Mesendoderm (in vitro differentiated cells): ENCODE measurements around the gene ILKAP.

Experiments
- DNase-seq: peaks from one replicate; pipeline ENCODE4 v3.0.0; 2013
- H2AK5ac ChIP-seq: 2 replicates; pipeline ENCODE4 v1.6.1; 2013; ENCODE audit warnings: low read length, inconsistent platforms
- H2BK120ac ChIP-seq: 2 replicates; pipeline ENCODE4 v1.6.1; 2013; ENCODE audit warnings: low read depth, mild to moderate bottlenecking, low read length, moderate library complexity, mixed read lengths
- H2BK15ac ChIP-seq: replicated peaks from 2 replicates; pipeline ENCODE4 v1.6.1; 2013; ENCODE audit warnings: low read depth, mild to moderate bottlenecking, moderate library complexity
- H2BK5ac ChIP-seq: 2 replicates; pipeline ENCODE4 v1.6.1; 2013; ENCODE audit warnings: low read length, inconsistent platforms
- H3K18ac ChIP-seq: 2 replicates; pipeline ENCODE4 v1.6.1; 2013; ENCODE audit warnings: mild to moderate bottlenecking, low read length, mixed read lengths
- H3K23ac ChIP-seq: one replicate; pipeline ENCODE4 v1.6.1; 2013; ENCODE audit warnings: low read length
- H3K27ac ChIP-seq: 2 replicates; pipeline ENCODE4 v1.5.1; 2013; ENCODE audit warnings: low read depth, mild to moderate bottlenecking, inconsistent platforms, low read length, moderate library complexity
- H3K27me3 ChIP-seq: 2 replicates; pipeline ENCODE4 v1.6.1; 2013; ENCODE audit warnings: low read length, control low read depth, mild to moderate bottlenecking, inconsistent platforms; ENCODE audit not compliant: insufficient read depth, poor library complexity
- H3K36me3 ChIP-seq: 2 replicates; pipeline ENCODE4 v1.6.1; 2013; ENCODE audit warnings: low read length, inconsistent platforms; ENCODE audit not compliant: control insufficient read depth, insufficient read depth
- H3K4ac ChIP-seq: one replicate; pipeline ENCODE4 v1.6.1; 2013; ENCODE audit warnings: low read depth, mild to moderate bottlenecking, low read length, moderate library complexity
- H3K4me1 ChIP-seq: 2 replicates; pipeline ENCODE4 v1.6.1; 2013; ENCODE audit warnings: low read depth, low read length, inconsistent platforms; ENCODE audit not compliant: control insufficient read depth
- H3K4me2 ChIP-seq: 2 replicates; pipeline ENCODE4 v1.6.1; 2013; ENCODE audit warnings: low read length
- H3K4me3 ChIP-seq: 2 replicates; pipeline ENCODE4 v1.5.1; 2013; ENCODE audit warnings: mild to moderate bottlenecking, low read length
- H3K56ac ChIP-seq: one replicate; pipeline ENCODE4 v1.6.1; 2013; ENCODE audit warnings: low read length
- H3K79me1 ChIP-seq: 2 replicates; pipeline ENCODE4 v1.6.1; 2013; ENCODE audit warnings: low read length, inconsistent platforms
- H3K79me2 ChIP-seq: 2 replicates; pipeline ENCODE4 v1.6.1; 2013; ENCODE audit warnings: mild to moderate bottlenecking, low read length; ENCODE audit not compliant: control insufficient read depth, insufficient read depth
- H3K9ac ChIP-seq: 2 replicates; pipeline ENCODE4 v1.6.1; 2013; ENCODE audit warnings: low read length, inconsistent platforms
- H4K5ac ChIP-seq: one replicate; pipeline ENCODE4 v1.6.1; 2013; ENCODE audit warnings: low read length
- H4K8ac ChIP-seq: one replicate; pipeline ENCODE4 v1.6.1; 2013; ENCODE audit warnings: low read depth, mild to moderate bottlenecking, control low read depth, low read length, moderate library complexity
- WGBS: extraction: QIAGEN DNeasy Blood & Tissue Kit; methylation state at CpG from one replicate; pipeline ENCODE4 v1.1.7; 2013; ENCODE audit warnings: low lambda C conversion rate, missing lambda C conversion rate; ENCODE audit not compliant: insufficient coverage; ENCODE audit errors: extremely low coverage; 5-methylcytosine and 5-hydroxymethylcytosine counted together

Gene ILKAP

DNA sequence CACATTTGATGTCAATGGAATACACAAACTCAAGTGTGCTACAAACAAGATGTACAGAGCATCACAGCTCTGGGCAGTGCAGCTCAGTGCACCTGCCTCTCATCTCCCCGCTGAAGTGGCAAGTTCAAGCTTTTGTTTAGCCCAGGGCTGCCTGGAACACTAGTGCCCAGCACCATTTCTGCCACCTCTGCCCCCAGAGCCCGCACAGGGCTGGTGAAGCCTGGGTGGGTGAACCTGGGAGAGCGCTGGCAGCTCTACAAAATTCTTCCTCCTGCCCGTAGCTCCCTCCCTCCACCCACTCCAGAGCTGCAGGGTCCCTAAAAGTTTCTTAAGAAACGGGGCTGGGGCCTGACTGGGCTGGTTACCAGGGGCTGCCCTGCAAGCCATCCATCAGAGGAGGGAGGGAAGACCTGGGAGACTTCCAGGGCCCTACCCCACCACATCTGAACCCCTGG is 34.8 kb upstream of the ILKAP start:
- no peak overlapping the region for H3K4me3 ChIP-seq

DNA sequence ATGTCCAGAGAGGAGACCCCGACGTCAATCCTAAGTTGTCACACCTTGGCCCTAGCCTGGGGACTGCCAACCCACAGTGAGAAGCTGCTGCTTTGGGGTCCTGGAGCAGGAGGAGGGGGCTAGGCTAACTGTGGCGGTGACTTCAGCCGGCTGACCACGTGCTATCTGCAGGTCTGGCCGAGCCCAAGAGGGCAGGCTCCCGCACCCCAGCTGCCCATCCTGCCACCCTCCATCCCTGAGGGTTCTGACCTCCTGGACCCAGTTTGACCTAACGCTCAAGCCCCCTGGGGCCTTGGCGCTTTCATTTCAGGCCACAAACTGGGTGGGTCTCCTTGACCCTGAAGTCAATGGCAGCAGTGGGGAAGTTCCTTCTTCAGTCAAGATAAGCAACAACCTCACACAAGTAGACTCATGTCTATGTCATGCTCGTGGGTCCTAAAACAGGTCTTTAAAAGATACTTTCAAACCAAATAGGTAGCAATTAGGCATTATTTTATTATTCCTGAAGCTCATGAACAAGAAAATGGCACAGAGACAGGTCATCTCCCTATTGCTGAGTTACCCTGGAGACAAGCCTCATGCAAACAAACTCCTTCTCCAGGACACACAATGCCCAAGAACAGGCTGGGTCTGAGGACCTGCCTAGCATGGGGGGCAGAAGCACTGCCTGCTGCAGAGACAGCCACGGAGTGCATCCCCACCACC is 34.1 kb upstream of the ILKAP start:
- Histone ChIP-seq H2AK5ac (no peak overlapping the region), H4K8ac (no peak overlapping the region), H2BK5ac (no peak overlapping the region), H4K5ac (no peak overlapping the region), H3K9ac (no peak overlapping the region), H3K4me2 (no peak overlapping the region), H3K4ac (no peak overlapping the region), H3K23ac (no peak overlapping the region), H2BK120ac (no peak overlapping the region), H3K4me3 (no peak overlapping the region), H3K27me3 (peaks cover 7% of the 10 kb centered on the region), H3K56ac (no peak overlapping the region), H3K18ac (no peak overlapping the region), H2BK15ac (no peak overlapping the region), H3K79me1 (no peaks in the 10 kb centered on the region), H3K27ac (no peak overlapping the region), H3K79me2 (no peaks in the 10 kb centered on the region), H3K36me3 (no peaks in the 10 kb centered on the region), H3K4me1 (no peaks in the 10 kb centered on the region)
- no CpG with 5 or more reads among the region's 11 CpGs for WGBS
- peak; percentile 39 for DNase-seq

More for the DNA sequence above, 34.8 kb upstream of the ILKAP start:
- Histone ChIP-seq H3K9ac (no peak overlapping the region), H2BK120ac (no peak overlapping the region), H2BK15ac (no peak overlapping the region), H3K27ac (no peak overlapping the region), H3K79me1 (no peaks in the 10 kb centered on the region), H3K56ac (no peak overlapping the region), H3K79me2 (no peaks in the 10 kb centered on the region), H3K4me2 (no peak overlapping the region), H3K18ac (no peak overlapping the region), H4K5ac (no peak overlapping the region), H3K4me1 (no peaks in the 10 kb centered on the region), H3K4ac (no peak overlapping the region), H2AK5ac (no peak overlapping the region), H3K23ac (no peak overlapping the region), H2BK5ac (no peak overlapping the region), H3K36me3 (no peaks in the 10 kb centered on the region), H3K27me3 (peaks cover 7% of the 10 kb centered on the region), H4K8ac (no peak overlapping the region)
- WGBS, result no CpG with 5 or more reads among the region's 5 CpGs
- DNase-seq, result no peak

DNA sequence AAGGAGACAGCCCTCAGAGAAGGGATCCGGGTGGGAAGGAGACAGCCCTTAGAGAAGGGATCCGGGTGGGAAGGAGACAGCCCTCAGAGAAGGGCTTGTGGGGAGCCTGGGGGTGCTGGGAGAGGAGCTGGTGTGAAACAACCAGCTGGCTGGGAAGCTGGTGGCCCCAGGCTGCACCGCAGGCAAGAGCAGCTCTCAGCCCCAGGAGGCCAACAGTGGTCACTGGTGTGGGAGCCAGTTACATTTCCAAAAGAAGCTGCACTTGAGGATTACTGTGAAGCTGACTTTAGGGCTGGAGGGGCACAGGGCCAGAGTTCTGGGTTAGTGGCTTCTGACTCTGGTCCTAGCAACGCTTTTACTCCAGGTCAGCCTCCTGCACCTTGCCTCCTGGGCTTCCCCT is 33.1 kb upstream of the ILKAP start:
- Histone ChIP-seq H3K4me2 (no peak overlapping the region), H3K4me1 (no peaks in the 10 kb centered on the region), H3K18ac (no peak overlapping the region), H3K27ac (no peak overlapping the region), H3K79me2 (no peaks in the 10 kb centered on the region), H2BK15ac (no peak overlapping the region), H2BK5ac (no peak overlapping the region), H3K36me3 (no peaks in the 10 kb centered on the region), H2BK120ac (no peak overlapping the region), H4K8ac (no peak overlapping the region), H2AK5ac (no peak overlapping the region), H3K27me3 (peaks cover 7% of the 10 kb centered on the region), H4K5ac (no peak overlapping the region), H3K4me3 (no peak overlapping the region), H3K9ac (no peak overlapping the region), H3K4ac (no peak overlapping the region), H3K23ac (no peak overlapping the region), H3K79me1 (no peaks in the 10 kb centered on the region), H3K56ac (no peak overlapping the region)
- DNase-seq, result no peak
- no CpG with 5 or more reads among the region's 4 CpGs for WGBS

DNA sequence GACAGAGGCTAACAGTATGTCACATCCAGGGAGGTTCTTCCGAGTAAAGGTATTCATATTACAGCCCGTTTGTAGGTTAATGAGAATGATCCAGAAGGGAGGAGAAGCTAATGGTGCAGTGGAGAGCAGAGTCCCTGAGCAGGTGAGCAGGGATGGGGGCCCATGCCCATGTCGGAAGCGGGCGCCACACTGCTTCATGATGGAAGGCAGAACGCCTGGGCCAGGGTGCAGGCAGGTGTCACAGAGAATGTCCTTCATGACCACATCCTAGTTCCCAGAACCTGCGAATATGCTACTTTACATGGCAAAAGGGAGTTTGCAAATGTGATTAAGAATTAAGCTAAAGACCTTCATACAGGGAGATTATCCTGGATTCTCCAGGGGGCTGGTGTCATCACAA is 32.4 kb upstream of the ILKAP start:
- H3K79me2 ChIP-seq, result no peaks in the 10 kb centered on the region
- H2AK5ac ChIP-seq, result no peak overlapping the region
- no peak overlapping the region for H2BK120ac ChIP-seq
- H3K18ac ChIP-seq, result no peak overlapping the region
- H3K79me1 ChIP-seq, result no peaks in the 10 kb centered on the region
- H4K8ac ChIP-seq, result no peak overlapping the region
- no peak overlapping the region for H4K5ac ChIP-seq
- no peak overlapping the region for H2BK15ac ChIP-seq
- no peak overlapping the region for H3K4me2 ChIP-seq
- no peak overlapping the region for H3K4me3 ChIP-seq
- no peak overlapping the region for H3K4ac ChIP-seq
- no peak overlapping the region for H3K23ac ChIP-seq
- no peak overlapping the region for H3K56ac ChIP-seq
- H3K36me3 ChIP-seq, result no peaks in the 10 kb centered on the region
- no peak overlapping the region for H3K27ac ChIP-seq
- H2BK5ac ChIP-seq, result no peak overlapping the region
- WGBS, result no CpG with 5 or more reads among the region's 7 CpGs
- no peaks in the 10 kb centered on the region for H3K4me1 ChIP-seq
- no peak overlapping the region for H3K9ac ChIP-seq
- H3K27me3 ChIP-seq, result peaks cover 7% of the 10 kb centered on the region
- DNase-seq, result no peak

DNA sequence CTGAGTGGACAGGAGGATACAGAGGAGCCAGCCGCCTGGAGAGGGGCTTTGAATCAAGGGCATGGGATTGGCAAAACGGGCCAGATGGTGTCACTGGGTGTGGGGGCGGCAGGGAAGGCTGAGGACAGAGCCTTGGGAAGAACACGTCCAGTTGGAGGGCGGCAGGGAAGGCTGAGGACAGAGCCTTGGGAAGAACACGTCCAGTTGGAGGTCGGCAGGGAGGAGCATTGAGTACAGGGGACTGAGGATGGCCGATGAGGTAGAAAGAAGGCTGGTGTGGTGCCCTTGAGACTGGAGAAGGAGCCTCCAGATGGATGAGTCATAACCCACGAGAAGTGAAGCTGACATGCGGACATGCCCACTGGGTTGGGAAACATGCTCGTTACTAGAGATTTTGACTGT is 31.8 kb upstream of the ILKAP start:
- H3K18ac ChIP-seq, result no peak overlapping the region
- no peak overlapping the region for H3K9ac ChIP-seq
- no peak overlapping the region for H3K23ac ChIP-seq
- no peaks in the 10 kb centered on the region for H3K79me2 ChIP-seq
- no peak overlapping the region for H3K27ac ChIP-seq
- H2BK5ac ChIP-seq, result no peak overlapping the region
- H2BK15ac ChIP-seq, result no peak overlapping the region
- H4K8ac ChIP-seq, result no peak overlapping the region
- H2BK120ac ChIP-seq, result no peak overlapping the region
- H3K36me3 ChIP-seq, result no peaks in the 10 kb centered on the region
- H4K5ac ChIP-seq, result no peak overlapping the region
- H3K4me1 ChIP-seq, result no peaks in the 10 kb centered on the region
- no peak overlapping the region for H3K4me3 ChIP-seq
- H2AK5ac ChIP-seq, result no peak overlapping the region
- no peaks in the 10 kb centered on the region for H3K79me1 ChIP-seq
- peaks cover 11% of the 10 kb centered on the region for H3K27me3 ChIP-seq
- no CpG with 5 or more reads among the region's 11 CpGs for WGBS
- no peak overlapping the region for H3K4ac ChIP-seq
- H3K56ac ChIP-seq, result no peak overlapping the region
- no peak overlapping the region for H3K4me2 ChIP-seq
- no peak for DNase-seq

DNA sequence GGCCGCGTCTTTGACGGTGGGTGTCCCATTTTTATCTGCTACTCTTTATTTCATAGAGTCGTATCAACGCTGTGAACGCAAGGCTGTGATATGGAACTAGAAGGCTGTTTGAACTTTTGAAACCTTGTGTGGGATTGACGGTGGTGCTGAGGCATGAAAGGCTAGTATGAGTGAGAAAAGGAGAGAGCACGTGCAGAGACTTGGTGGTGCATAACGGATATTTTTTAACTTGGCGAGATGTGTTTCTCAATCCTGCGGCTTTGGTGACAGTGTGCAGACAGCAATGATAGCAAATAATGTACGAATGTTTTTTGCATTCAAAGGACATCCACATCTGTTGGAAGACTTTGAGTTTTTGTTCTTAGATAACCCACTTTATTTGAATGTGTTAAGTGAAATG is 30.1 kb upstream of the ILKAP start:
- no peak overlapping the region for H2BK5ac ChIP-seq
- H3K4ac ChIP-seq, result no peak overlapping the region
- H3K23ac ChIP-seq, result no peak overlapping the region
- peaks cover 7% of the 10 kb centered on the region for H3K27me3 ChIP-seq
- no peak overlapping the region for H2BK15ac ChIP-seq
- no peaks in the 10 kb centered on the region for H3K79me1 ChIP-seq
- no peak overlapping the region for H4K8ac ChIP-seq
- no peak overlapping the region for H3K4me2 ChIP-seq
- DNase-seq, result no peak
- H3K4me3 ChIP-seq, result no peak overlapping the region
- H2BK120ac ChIP-seq, result no peak overlapping the region
- no peaks in the 10 kb centered on the region for H3K79me2 ChIP-seq
- H2AK5ac ChIP-seq, result no peak overlapping the region
- WGBS, result no CpG with 5 or more reads among the region's 12 CpGs
- H3K9ac ChIP-seq, result no peak overlapping the region
- H3K56ac ChIP-seq, result no peak overlapping the region
- no peaks in the 10 kb centered on the region for H3K36me3 ChIP-seq
- H4K5ac ChIP-seq, result no peak overlapping the region
- H3K18ac ChIP-seq, result no peak overlapping the region
- no peak overlapping the region for H3K27ac ChIP-seq
- H3K4me1 ChIP-seq, result no peaks in the 10 kb centered on the region
